H9 (cell line): ENCODE data around the gene ZMIZ1. TPM values are rescaled to one million over a fixed set of nuclear protein-coding genes. Genes with fewer than 3 reads are reported as not detected.

Experiments
- DNase-seq: peaks from one replicate; pipeline ENCODE4 v3.0.0-alpha.2; 2017
- H2AFZ ChIP-seq: one replicate; pipeline ENCODE4 v1.6.1; 2013; ENCODE audit warnings: mild to moderate bottlenecking, low read length, control low read depth, moderate library complexity
- H2AK5ac ChIP-seq: 2 replicates; pipeline ENCODE4 v1.6.1; 2013; ENCODE audit warnings: low read length, control low read depth, mixed read lengths; ENCODE audit not compliant: insufficient read length
- H2BK120ac ChIP-seq: one replicate; pipeline ENCODE4 v1.6.1; 2013; ENCODE audit warnings: low read depth, mild to moderate bottlenecking, low read length, control low read depth, inconsistent platforms; ENCODE audit not compliant: poor library complexity, severe bottlenecking
- H2BK12ac ChIP-seq: 2 replicates; pipeline ENCODE4 v1.6.1; 2013; ENCODE audit warnings: low read length, control low read depth, mixed read lengths, low read depth; ENCODE audit not compliant: insufficient read length
- H2BK15ac ChIP-seq: 2 replicates; pipeline ENCODE4 v1.6.1; 2013; ENCODE audit warnings: low read depth, low read length, control low read depth
- H2BK20ac ChIP-seq: one replicate; pipeline ENCODE4 v1.6.1; 2013; ENCODE audit warnings: low read depth, mild to moderate bottlenecking, low read length, control low read depth, inconsistent platforms; ENCODE audit not compliant: poor library complexity, severe bottlenecking
- H2BK5ac ChIP-seq: 2 replicates; pipeline ENCODE4 v1.6.1; 2013; ENCODE audit warnings: low read length, control low read depth, mixed read lengths; ENCODE audit not compliant: insufficient read length
- H3K14ac ChIP-seq: 2 replicates; pipeline ENCODE4 v1.6.1; 2013; ENCODE audit warnings: low read length, control low read depth; ENCODE audit not compliant: insufficient read depth
- H3K18ac ChIP-seq: 2 replicates; pipeline ENCODE4 v1.6.1; 2013; ENCODE audit warnings: low read depth, mild to moderate bottlenecking, mixed read lengths, low read length, control low read depth; ENCODE audit not compliant: insufficient read length
- H3K23ac ChIP-seq: 2 replicates; pipeline ENCODE4 v1.6.1; 2013; ENCODE audit warnings: low read length, control low read depth, mixed read lengths, low read depth; ENCODE audit not compliant: insufficient read length
- H3K23me2 ChIP-seq: 2 replicates; pipeline ENCODE4 v1.6.1; 2013; ENCODE audit warnings: low read depth, mild to moderate bottlenecking, mixed read lengths, low read length, control low read depth; ENCODE audit not compliant: insufficient read length, poor library complexity, severe bottlenecking
- H3K27ac ChIP-seq: 2 replicates; pipeline ENCODE4 v1.5.1; 2013; ENCODE audit warnings: low read length, control low read depth, mixed read lengths, low read depth; ENCODE audit not compliant: insufficient read length
- H3K27me3 ChIP-seq: 2 replicates; pipeline ENCODE4 v1.6.1; 2013; ENCODE audit warnings: low read length, control low read depth, inconsistent platforms; ENCODE audit not compliant: insufficient read depth
- H3K4ac ChIP-seq: 2 replicates; pipeline ENCODE4 v1.6.1; 2013; ENCODE audit warnings: low read depth, mild to moderate bottlenecking, control low read depth, inconsistent platforms, low read length, moderate library complexity
- H3K4me1 ChIP-seq: 2 replicates; pipeline ENCODE4 v1.6.1; 2013; ENCODE audit warnings: low read length, control low read depth, inconsistent platforms; ENCODE audit not compliant: insufficient read depth
- H3K4me2 ChIP-seq: 2 replicates; pipeline ENCODE4 v1.6.1; 2013; ENCODE audit warnings: low read length, control low read depth, mixed read lengths; ENCODE audit not compliant: insufficient read length, insufficient read depth
- H3K56ac ChIP-seq: 2 replicates; pipeline ENCODE4 v1.6.1; 2013; ENCODE audit warnings: low read depth, mild to moderate bottlenecking, mixed read lengths, low read length, control low read depth; ENCODE audit not compliant: insufficient read length
- H3K79me1 ChIP-seq: 2 replicates; pipeline ENCODE4 v1.6.1; 2013; ENCODE audit warnings: low read depth, mild to moderate bottlenecking, moderate library complexity, low read length, control low read depth, inconsistent platforms; ENCODE audit not compliant: insufficient read depth, poor library complexity, severe bottlenecking
- H3K79me2 ChIP-seq: 2 replicates; pipeline ENCODE4 v1.6.1; 2013; ENCODE audit warnings: low read length, control low read depth, inconsistent platforms; ENCODE audit not compliant: insufficient read depth
- H3K9ac ChIP-seq: 2 replicates; pipeline ENCODE4 v1.6.1; 2013; ENCODE audit warnings: low read length, control low read depth, mixed read lengths; ENCODE audit not compliant: insufficient read length; ENCODE audit errors: extremely low read depth
- H3K9me3 ChIP-seq: one replicate; pipeline ENCODE4 v1.6.1; 2013; ENCODE audit warnings: low read depth, low read length, inconsistent platforms; ENCODE audit not compliant: control insufficient read depth
- H3T11ph ChIP-seq: one replicate; pipeline ENCODE4 v1.6.1; 2013; ENCODE audit warnings: mild to moderate bottlenecking, low read length, control low read depth, inconsistent platforms
- H4K20me1 ChIP-seq: one replicate; pipeline ENCODE4 v1.6.1; 2013; ENCODE audit not compliant: control insufficient read depth, insufficient read length, insufficient read depth
- H4K5ac ChIP-seq: 2 replicates; pipeline ENCODE4 v1.6.1; 2013; ENCODE audit warnings: low read depth, mild to moderate bottlenecking, mixed read lengths, low read length, control low read depth; ENCODE audit not compliant: insufficient read length
- H4K8ac ChIP-seq: replicated peaks from 2 replicates; pipeline ENCODE4 v1.6.1; 2013; ENCODE audit warnings: low read length, control low read depth, mixed read lengths, low read depth; ENCODE audit not compliant: insufficient read length
- H4K91ac ChIP-seq: 2 replicates; pipeline ENCODE4 v1.6.1; 2013; ENCODE audit warnings: low read depth, mild to moderate bottlenecking, moderate library complexity, mixed read lengths, low read length, control low read depth; ENCODE audit not compliant: insufficient read length
- H3K27ac Mint-ChIP-seq, 3 experiments: 2 replicates in 2 of 3; 3 replicates in 1 of 3; pipeline ENCODE4 v1.8.0; 2020 to 2021; ENCODE audit warnings: mixed read lengths in 3 of 3, mild to moderate bottlenecking in 1 of 3, moderate library complexity in 1 of 3
- H3K27me3 Mint-ChIP-seq: 2 replicates; pipeline ENCODE4 v1.8.0; 2021; ENCODE audit warnings: low read depth, mild to moderate bottlenecking, moderate library complexity, mixed read lengths
- H3K36me3 Mint-ChIP-seq, 3 experiments: 2 replicates in 2 of 3; 3 replicates in 1 of 3; pipeline ENCODE4 v1.8.0; 2020 to 2021; ENCODE audit warnings: low read depth in 3 of 3, mixed read lengths in 3 of 3; ENCODE audit not compliant: insufficient read depth in 1 of 3
- H3K4me1 Mint-ChIP-seq, 2 experiments: 2 replicates each; pipeline ENCODE4 v1.8.0; 2020; ENCODE audit warnings: mixed read lengths in 2 of 2
- H3K4me3 Mint-ChIP-seq, 2 experiments: 2 replicates in 1 of 2; 3 replicates in 1 of 2; pipeline ENCODE4 v1.8.0; 2020 to 2021; ENCODE audit warnings: mild to moderate bottlenecking in 2 of 2, mixed read lengths in 2 of 2, moderate library complexity in 1 of 2
- H3K9me3 Mint-ChIP-seq, 2 experiments: 2 replicates in 1 of 2; 3 replicates in 1 of 2; pipeline ENCODE4 v1.8.0; 2020; ENCODE audit warnings: mild to moderate bottlenecking in 2 of 2, mixed read lengths in 2 of 2, moderate library complexity in 1 of 2
- WGBS: extraction: QIAGEN DNeasy Blood & Tissue Kit; methylation state at CpG from one replicate; pipeline ENCODE4 v1.1.7; 2013; ENCODE audit warnings: missing lambda C conversion rate, low lambda C conversion rate, mixed read lengths; ENCODE audit not compliant: insufficient read length; ENCODE audit errors: extremely low coverage; 5-methylcytosine and 5-hydroxymethylcytosine counted together
- total RNA-seq: library from RNA; stranded (reverse); gene quantifications from 2 replicates; pipeline ENCODE4 v1.2.1, GENCODE V29; 2021
- TF ChIP-seq, protein P1 (sequence below): fragments of 200-600 bp; sonication (generic); conservative IDR thresholded peaks from 3 replicates; pipeline ENCODE4 v1.8.0; 2021; ENCODE audit warnings: antibody characterized with exemption, mild to moderate bottlenecking

ZMIZ1 gene
- total RNA-seq, 1 experiment from 2014 or later, result 36.9 TPM

DNA sequence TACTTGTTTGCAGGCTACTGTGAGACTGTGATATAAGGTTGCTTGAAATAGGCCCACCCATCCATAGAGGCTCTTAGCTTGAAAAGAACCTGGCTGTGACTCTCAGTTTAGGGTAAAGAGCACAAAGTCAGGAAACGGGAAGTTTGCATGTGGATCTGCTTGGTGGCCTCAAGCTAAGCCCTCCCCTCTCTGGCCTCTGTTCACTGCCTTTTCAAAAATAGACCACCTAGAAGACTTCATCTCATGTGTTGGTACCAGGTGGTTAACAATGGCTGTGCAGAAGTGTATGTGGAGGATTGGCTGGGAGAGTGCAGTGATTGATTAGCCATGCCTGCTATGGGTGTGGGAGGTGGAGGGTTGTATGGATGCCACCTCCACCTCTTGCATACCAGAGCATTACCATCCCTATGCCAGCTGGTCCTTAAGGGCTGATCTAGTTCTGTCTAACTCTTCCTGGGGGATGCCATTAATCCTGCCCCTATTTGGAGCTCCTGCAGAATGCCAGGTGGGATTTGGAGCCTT lies 122.0 kb downstream of the ZMIZ1 start:
- H2AFZ ChIP-seq, result no peak overlapping the region
- H2BK12ac ChIP-seq, result no peak overlapping the region
- H3K27me3 Mint-ChIP-seq, result no peaks in the 10 kb centered on the region; the same call in 1 of the 2 replicates
- H3K79me1 ChIP-seq, result no peaks in the 10 kb centered on the region
- peaks cover 3% of the 10 kb centered on the region; the same call in 1 of the 2 replicates for H3K4me1 ChIP-seq
- no peak overlapping the region for H3K27ac ChIP-seq
- no peak overlapping the region for H3K56ac ChIP-seq
- H4K91ac ChIP-seq, result no peak overlapping the region
- H3K27me3 ChIP-seq, result no peaks in the 10 kb centered on the region
- no peak overlapping the region for H2BK120ac ChIP-seq
- TF ChIP-seq, protein P1, sequence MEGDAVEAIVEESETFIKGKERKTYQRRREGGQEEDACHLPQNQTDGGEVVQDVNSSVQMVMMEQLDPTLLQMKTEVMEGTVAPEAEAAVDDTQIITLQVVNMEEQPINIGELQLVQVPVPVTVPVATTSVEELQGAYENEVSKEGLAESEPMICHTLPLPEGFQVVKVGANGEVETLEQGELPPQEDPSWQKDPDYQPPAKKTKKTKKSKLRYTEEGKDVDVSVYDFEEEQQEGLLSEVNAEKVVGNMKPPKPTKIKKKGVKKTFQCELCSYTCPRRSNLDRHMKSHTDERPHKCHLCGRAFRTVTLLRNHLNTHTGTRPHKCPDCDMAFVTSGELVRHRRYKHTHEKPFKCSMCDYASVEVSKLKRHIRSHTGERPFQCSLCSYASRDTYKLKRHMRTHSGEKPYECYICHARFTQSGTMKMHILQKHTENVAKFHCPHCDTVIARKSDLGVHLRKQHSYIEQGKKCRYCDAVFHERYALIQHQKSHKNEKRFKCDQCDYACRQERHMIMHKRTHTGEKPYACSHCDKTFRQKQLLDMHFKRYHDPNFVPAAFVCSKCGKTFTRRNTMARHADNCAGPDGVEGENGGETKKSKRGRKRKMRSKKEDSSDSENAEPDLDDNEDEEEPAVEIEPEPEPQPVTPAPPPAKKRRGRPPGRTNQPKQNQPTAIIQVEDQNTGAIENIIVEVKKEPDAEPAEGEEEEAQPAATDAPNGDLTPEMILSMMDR, result no peak
- H3K36me3 Mint-ChIP-seq, result peaks cover 2 to 7% (median 2%) of the 10 kb centered on the region in 3 experiments; a peak in 6 of 7 replicates
- H3K4ac ChIP-seq, result no peak overlapping the region
- no peak for DNase-seq
- H3K18ac ChIP-seq, result no peak overlapping the region
- whole genome bisulfite sequencing, result no CpG with 5 or more reads among the region's 1 CpG
- H3K4me3 Mint-ChIP-seq, result no peak overlapping the region
- H4K20me1 ChIP-seq, result no peaks in the 10 kb centered on the region
- no peak overlapping the region; a peak in 1 of 7 replicates for H3K27ac Mint-ChIP-seq
- H3T11ph ChIP-seq, result no peak overlapping the region
- no peak overlapping the region for H4K5ac ChIP-seq
- H3K9me3 Mint-ChIP-seq, result no peaks in the 10 kb centered on the region
- H3K79me2 ChIP-seq, result no peaks in the 10 kb centered on the region
- no peak overlapping the region for H3K9ac ChIP-seq
- no peaks in the 10 kb centered on the region for H3K23me2 ChIP-seq
- no peak overlapping the region for H3K4me2 ChIP-seq
- no peak overlapping the region for H2BK15ac ChIP-seq
- no peak overlapping the region for H3K23ac ChIP-seq
- no peaks in the 10 kb centered on the region for H3K9me3 ChIP-seq
- H2BK5ac ChIP-seq, result no peak overlapping the region
- no peak overlapping the region for H2BK20ac ChIP-seq
- no peak overlapping the region for H4K8ac ChIP-seq
- no peak overlapping the region for H3K14ac ChIP-seq
- no peak overlapping the region for H2AK5ac ChIP-seq
- H3K4me1 Mint-ChIP-seq, result peaks cover 18 to 45% of the 10 kb centered on the region in 2 experiments
